PC-3 (cell line): ENCODE results near the gene ARHGEF28.

Experiments
- EZH2 ChIP-seq: fragments of 300-600 bp; sonication (generic); IDR thresholded peaks from one replicate; pipeline ENCODE4 v1.6.1; 2017; ENCODE audit warnings: antibody characterized with exemption, mild to moderate bottlenecking, low read length; ENCODE audit not compliant: unreplicated experiment
- TF ChIP-seq, protein P1 (sequence below): fragments of 300-600 bp; sonication (generic); conservative IDR thresholded peaks from 2 replicates; pipeline ENCODE4 v1.5.1; 2017; ENCODE audit warnings: antibody characterized with exemption, low read depth, mild to moderate bottlenecking, low read length

DNA sequence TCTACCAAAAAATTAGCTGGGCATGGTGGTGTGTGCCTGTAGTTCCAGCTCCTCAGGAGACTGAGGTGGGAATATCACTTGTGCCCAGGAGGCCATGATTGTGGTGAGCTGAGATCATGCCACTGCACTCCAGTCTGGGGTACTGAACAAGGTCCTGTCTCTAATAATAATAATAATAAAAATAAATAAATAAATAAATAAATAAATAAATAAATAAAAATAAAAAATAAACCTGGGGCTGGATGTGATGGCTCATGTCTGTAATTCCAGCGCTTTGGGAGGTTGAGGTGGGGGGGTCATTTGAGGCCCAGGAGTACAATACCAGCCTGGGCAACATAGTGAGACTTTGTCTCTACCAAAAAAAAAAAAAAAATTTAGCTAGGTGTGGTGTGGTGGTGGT lies 113.7 kb downstream of the ARHGEF28 start:
- TF ChIP-seq EZH2: no peak
- TF ChIP-seq, protein P1, sequence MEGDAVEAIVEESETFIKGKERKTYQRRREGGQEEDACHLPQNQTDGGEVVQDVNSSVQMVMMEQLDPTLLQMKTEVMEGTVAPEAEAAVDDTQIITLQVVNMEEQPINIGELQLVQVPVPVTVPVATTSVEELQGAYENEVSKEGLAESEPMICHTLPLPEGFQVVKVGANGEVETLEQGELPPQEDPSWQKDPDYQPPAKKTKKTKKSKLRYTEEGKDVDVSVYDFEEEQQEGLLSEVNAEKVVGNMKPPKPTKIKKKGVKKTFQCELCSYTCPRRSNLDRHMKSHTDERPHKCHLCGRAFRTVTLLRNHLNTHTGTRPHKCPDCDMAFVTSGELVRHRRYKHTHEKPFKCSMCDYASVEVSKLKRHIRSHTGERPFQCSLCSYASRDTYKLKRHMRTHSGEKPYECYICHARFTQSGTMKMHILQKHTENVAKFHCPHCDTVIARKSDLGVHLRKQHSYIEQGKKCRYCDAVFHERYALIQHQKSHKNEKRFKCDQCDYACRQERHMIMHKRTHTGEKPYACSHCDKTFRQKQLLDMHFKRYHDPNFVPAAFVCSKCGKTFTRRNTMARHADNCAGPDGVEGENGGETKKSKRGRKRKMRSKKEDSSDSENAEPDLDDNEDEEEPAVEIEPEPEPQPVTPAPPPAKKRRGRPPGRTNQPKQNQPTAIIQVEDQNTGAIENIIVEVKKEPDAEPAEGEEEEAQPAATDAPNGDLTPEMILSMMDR: no peak
